HG02798 (cell line): ENCODE measurements around the gene TMEM106C.
A peak's percentile ranks its signal among the peaks of the same experiment; 100 is the strongest.

Experiments used
- ATAC-seq: cut with Tn5 transposase; IDR thresholded peaks from one replicate; pipeline ENCODE4 v1.9.1; 2021; ENCODE audit warnings: mild to moderate bottlenecking; ENCODE audit not compliant: unreplicated experiment, poor library complexity

The TMEM106C gene, protein sequence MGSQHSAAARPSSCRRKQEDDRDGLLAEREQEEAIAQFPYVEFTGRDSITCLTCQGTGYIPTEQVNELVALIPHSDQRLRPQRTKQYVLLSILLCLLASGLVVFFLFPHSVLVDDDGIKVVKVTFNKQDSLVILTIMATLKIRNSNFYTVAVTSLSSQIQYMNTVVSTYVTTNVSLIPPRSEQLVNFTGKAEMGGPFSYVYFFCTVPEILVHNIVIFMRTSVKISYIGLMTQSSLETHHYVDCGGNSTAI

DNA sequence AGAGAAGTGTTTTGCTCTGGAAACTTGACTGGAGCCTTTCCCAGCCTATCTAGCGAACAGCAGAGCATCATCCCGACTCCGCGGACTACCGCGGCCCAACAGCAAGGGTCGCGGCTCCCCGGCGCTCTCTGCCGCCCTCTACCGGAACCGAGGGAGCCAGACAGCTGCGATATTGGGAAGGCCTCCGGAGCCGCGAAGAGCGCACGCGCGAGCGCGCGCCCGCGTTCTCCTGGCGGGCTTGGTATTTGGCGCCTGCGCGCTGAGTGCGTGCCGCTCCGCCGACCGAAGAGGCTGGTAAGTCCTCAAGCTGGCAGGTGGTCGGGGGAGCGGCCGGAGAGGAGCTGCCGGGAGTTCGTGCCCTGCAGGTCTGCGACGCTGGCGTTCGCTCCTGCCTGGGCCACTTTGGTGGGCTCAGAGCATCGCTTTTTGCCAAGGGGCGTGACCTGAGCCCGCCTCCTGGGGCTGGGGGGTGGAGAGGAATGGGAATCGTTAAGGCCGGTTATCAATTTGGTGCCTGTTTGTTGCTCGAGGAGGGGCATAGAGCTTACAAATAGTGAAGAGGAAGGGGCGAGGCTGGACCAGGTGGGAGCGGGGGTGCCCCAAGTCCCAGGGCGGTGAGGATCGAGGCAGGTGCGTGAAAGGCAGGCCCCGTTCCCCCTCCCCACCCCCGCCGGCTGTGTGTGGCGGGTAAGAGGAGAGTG lies at the start of gene TMEM106C:
TSS of gene TMEM106C (plus strand) at position 257 of the 701 bp plus-strand sequence. CDS start 641 bp downstream, outside the sequence.
- ATAC-seq = peak; percentile 93

DNA sequence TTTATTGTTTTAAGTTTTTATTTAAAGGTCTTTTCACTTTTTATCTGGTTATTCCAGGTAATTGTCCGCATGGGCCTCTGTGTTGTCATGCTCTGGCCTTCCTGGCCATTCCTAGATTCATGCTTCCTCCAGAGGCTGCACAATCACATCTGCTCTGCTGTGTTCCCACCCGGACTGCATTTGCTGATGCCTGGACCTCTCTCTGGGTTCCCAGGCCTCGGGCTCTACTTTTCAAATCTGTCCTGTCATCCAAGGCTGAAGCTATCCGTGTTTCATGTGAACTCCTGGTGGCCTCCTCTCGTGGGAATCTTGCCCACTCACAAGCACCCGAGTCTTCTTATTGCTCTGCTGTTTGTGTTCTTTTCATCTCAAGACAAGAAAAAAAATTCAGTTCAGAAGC lies 42.5 kb upstream of the TMEM106C start:
- no peak for ATAC-seq

DNA sequence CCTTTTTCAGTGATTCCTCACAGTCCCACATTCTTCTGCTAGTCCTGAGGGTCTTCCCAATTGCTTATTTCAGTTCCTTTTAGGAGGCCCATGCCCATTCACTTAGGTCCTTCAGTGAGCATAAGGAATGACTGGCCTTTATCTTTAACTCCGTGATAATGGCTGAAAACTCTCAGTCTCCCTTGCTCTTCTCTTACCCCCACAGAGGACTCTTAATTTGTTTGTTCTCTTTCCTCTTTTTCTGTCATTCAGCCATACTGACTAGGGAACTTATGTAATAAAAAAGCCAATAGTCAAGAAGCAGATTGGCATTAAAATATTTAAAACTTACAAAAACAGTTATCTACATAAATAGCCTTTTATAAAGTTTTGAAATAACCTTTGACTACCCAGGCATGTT lies 41.5 kb upstream of the TMEM106C start:
- no peak for ATAC-seq

DNA sequence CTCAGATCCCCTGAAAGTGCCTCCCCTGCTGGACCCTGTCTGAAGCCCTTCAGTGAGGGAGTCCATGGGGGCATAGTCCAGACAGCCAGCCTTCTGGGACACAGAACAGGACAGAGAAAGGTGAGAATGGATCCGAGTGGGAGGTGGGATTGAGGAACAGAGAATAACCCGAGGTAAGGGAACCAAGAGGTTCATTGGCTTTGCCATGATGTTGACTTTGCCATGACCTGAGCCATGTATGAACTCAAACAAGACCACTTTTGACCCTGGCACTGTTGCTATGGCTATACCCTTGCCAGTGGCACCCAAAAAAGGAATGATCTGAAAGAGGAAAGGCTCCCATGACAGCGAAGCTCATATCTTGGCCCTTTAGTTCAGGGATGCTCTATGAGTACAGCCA lies 36.0 kb upstream of the TMEM106C start:
- no peak for ATAC-seq

DNA sequence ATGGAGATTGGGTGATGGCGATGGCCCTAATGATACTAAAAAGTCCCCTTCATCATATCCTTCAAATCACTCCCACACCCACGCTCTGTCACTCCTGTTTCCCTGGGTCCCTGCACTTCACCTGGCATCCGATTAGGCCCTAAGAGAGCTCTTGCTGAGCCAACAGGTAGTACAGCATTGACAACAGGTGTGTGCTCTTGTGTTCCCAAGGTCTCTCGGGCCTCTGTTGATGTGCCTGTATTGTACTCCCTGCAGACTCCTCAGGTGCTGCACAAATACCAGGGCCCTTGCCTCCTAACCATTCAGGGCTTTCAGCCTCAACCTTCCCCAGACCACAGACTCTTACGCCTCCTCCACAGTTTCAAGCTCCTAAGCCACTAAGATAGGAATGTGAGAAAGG lies 32.8 kb upstream of the TMEM106C start:
- ATAC-seq = no peak

DNA sequence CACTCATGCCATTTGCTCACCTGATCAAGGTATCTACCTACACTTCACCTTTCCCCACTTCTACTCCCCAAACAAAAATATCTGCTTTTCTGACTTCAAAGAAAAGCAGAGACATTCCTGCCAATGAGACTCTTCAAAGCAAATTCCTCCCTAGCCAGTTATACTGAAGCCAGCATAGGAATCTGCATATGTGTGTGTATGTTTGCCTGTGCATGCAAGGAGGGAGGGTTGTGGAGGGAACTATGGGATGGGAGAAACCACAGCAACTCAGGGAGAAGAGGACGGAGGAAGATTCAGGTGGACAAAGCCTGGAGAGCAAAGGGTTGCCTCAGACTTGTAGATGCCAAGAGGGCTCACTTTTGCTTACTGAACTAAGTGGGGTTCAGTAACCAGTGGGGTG lies 32.2 kb upstream of the TMEM106C start:
- no peak for ATAC-seq

DNA sequence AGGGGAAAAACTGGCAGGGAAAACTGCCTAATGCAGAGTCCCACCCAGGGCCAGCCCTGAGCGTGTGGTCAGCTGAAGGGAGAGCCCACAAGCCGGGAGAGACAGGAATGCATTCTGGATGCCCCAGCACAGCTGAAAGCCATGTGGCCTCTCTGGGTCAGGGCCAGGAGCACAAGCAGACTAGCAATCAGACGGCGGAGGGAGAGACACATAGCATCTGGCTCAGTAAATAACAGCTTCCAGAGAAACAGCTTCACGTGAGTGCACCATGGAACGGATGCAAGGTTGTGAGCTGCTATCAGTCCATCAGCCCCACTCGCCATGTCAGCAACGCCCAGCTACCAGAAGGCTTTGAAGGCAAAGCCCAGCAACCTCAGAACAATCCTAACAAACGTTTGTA lies 28.2 kb upstream of the TMEM106C start:
- no peak for ATAC-seq

DNA sequence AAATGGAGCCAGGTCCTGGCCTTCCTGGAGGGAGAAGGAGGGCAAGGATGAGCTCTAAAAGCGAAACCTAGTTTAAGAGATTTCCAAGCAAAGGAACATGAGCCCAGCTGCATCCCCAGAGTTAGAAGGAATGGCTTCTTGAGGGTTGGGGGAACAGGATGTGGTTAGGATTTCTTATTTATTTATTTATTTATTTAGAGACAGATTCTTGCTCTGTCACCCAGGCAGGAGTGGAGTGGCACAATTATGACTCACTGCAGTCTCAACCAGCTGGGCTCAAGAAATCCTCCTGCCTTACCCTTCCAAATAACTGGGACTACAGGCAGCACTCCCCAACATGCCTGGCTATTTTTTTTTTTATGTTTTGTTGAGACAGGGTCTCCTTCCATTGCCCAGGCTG lies 25.3 kb upstream of the TMEM106C start:
- no peak for ATAC-seq

DNA sequence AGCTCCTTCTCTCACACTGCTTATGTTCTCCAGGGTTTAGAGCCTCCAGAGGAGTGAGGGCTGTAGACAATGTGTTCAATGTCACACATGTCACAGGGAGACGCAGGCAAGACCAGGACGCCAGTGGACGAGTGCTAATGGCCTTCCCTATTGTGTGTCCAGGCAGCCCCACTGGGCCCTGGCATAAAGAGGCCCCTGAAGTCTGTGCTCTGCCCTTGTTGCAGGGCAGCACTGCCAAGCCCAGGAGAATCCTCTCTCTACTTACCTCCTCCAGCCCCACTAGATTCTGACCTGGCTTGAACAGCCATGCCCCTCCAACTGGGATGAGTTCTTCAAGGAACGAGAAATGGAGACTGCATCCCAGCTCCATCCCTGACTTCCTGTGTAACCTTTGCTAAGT lies 24.8 kb upstream of the TMEM106C start:
- no peak for ATAC-seq

DNA sequence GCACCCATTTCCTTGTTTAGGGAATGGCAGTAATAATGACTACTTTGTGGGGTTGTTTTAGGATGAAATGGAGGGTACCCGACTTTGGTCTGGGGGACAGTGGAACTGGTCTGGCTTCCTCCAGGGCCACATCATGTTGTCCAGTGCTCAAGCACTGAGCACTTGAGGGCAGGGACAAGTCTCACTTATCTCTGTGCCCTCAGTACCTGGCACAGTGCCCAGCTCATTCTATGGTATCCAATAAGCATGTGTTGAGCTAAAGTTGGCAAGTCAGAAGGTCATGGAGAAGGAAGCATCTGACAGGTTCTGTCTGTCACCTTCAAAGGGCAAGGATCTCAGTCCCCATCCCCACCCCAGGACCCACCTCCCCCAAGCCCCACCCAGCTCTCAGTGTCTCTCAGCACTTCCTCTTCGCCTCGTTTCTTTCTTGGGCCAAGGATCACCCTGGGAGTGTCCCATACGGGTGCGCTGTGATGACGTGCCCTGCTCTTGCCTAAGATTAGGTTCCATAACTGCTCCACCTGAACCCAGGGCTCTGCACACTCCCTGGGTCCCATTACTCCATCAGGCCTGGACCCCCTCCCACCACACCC lies 24.3 kb upstream of the TMEM106C start:
- ATAC-seq = no peak

DNA sequence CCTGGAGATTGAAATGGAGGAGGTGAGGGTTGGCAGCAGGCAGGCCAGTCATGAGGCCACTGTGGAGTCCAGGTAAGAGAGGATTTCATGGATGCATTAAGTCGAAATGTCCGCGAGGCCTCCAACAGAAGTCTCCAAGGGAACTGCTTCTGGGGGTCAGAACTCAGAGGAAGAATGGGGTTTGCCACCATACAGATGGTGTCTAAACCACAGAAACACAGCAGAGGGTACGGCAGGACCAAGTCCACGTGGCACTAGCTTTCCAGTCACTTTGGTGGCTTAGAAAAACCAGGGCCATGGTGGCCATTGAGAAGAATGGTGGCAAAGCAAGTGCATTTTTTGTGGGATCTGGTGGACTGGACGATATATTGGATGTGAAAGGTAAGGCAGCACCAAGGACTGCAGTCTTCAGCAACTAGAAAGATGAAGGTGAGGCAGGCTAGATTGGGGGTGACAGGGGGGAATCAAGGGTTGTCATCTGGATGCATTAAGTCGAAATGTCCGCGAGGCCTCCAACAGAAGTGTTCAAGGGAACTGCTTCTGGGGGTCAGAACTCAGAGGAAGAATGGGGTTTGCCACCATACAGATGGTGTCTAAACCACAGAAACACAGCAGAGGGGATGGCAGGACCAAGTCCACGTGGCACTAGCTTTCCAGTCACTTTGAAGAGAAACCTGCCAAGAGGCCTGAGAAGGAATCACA lies 22.5 kb upstream of the TMEM106C start:
- no peak for ATAC-seq

DNA sequence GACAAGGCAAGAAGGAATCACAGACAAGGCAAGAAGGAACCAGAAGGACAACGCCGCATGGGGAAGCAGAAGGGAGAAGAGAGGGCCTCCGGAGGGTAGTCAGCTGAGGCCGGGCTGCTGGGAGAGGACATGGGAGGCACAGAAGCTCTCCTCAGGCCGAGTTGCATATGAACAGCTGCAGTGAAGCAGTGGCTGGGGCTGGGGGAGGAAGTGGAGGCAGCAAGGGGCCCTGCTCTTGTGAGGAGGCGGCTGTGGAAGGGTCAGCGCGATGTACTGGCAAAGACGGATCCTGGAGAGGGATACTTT lies 22.0 kb upstream of the TMEM106C start:
- ATAC-seq = no peak

DNA sequence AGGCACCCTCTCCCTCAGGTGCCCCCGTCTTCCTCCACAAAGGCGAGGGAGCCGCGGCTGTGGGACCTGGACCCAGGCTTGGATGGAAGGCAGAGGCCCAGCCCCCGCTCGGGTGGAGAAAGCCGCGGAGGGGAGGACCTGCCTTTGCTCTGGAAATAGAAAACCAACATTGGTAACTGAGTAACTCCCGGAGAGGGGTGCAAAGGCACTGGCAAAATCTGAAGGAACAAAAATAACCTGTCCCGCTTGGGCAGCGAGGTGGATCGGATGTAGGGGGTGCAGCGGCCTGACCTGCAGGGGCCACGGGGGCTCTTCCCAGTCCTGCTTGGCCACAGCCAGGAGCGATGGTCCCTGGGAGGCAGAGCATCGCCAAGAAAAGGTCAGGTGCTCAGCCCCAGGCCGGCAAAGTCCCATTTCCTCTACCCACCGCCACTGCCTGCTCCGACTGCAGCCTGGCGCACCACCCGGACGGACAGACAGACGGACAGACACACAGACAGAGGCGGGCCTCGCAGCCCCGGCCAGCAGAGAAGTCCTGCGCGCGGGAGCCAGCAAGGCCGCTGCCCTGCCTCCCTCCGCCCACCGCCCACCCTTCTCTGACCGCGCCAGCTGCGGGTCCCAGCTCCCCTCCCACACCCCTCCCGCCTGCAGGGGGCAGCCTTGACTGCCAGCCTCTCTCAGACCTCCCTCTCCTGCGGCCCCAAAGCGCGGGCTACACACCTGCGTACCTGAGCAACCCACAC lies 21.4 kb upstream of the TMEM106C start:
- ATAC-seq = no peak

DNA sequence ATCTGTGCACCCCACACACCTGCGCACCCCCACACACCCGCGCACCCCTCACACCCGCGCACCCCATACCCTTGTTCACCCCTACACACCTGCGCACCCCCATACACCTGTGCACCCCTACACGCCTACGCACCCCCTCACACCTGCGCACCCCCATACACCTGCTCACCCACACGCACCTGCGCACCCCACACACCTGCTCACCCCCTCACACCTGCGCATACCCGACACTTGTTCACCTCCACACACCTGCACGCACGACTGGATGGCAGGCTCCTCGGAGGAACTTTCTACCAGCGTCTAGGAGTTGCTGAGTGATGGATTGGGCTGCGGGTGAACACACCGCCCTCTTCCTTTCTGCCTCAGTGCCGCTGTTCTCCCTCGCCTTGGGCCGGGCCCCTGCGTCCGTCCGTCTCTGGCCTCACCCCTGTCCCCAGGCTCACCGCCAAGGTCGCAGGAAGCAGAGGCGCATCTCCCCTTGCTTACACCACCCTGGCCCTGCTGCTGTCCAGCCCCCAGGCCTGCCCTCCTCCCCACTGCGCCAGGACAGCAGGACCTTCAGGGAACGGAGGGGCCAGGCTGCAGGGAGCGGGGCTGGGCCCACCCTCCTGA lies 20.7 kb upstream of the TMEM106C start:
- no peak for ATAC-seq

DNA sequence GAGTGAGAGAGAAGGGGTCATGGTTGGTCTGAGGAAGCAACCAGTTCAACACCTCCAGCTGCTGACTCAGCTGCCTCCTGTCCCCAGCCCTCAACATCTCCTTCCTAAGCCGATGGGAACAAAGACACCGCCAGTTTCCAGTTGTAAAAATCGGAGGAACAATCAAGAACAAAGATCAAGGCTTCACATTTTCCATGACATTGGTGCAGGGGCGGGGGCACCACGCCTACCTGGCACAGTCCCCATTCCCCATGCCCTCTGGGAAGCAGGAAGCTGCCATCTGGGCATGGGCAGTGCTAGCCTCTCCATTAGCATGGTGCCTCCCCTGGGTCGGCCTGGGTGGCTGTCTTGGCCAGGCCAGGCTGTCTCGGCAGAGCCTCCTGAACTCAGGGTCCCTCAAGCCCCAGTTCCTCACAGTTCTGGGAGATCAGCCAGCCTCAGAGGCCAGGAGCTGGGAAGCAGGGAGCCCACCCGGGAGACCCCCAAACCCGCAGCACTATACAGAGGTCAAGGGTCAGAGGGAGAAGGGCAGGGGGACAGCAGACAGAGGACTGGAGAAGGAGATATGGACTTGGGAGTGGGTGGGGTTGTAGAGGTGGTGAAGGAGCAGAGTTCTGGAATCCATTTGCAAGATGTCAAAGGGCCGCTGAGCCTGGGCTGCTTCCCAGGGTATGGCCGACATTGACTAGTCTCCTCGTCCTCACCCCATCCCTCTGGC lies 19.6 kb upstream of the TMEM106C start:
- no peak for ATAC-seq

DNA sequence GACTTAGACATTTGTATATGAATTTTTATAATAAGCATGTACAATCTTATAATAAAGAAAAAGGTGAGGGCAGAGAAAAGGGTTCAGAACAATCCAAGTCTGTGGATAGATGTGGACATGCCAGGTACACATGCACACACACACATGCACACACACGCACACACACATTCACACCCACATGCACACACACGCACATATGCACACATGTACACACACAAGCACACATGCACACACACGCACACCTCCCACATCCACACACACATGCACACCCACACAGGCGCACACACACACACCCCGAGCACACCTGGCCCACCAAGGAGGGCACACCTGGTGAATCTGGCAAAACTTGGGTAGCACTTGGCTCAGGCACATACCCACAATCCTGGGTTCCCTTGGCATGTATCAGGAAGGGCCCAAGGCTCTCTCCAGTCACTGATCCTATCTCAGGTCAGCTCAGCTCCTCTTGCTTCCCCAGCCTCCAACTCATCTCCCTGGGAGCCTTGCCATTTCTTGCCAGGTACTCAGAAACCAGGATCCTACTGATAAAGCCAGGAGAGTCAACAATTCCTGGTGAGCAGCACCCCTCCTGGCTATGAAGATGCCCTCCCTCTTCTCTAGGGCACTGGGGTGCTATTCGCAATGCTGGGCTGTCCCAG lies 18.6 kb upstream of the TMEM106C start:
- no peak for ATAC-seq

DNA sequence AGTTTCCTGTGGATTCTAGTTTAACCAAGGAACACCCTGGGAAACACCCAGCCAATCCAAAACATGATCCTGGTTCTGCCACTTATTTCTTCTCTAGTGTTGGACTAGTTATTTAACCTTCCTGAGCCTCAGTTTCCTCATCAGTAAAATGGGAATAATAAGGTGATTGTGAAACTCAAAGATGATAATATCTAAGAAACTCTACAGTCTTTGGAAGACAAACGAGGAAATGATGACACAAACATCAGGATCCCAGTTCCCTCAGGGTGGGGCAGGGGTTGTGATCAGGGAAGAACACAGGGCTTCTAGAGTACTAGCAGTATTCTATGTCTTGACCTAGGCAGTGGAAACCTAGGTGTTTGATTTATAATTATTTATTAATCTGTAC lies 18.1 kb upstream of the TMEM106C start:
- ATAC-seq = no peak

DNA sequence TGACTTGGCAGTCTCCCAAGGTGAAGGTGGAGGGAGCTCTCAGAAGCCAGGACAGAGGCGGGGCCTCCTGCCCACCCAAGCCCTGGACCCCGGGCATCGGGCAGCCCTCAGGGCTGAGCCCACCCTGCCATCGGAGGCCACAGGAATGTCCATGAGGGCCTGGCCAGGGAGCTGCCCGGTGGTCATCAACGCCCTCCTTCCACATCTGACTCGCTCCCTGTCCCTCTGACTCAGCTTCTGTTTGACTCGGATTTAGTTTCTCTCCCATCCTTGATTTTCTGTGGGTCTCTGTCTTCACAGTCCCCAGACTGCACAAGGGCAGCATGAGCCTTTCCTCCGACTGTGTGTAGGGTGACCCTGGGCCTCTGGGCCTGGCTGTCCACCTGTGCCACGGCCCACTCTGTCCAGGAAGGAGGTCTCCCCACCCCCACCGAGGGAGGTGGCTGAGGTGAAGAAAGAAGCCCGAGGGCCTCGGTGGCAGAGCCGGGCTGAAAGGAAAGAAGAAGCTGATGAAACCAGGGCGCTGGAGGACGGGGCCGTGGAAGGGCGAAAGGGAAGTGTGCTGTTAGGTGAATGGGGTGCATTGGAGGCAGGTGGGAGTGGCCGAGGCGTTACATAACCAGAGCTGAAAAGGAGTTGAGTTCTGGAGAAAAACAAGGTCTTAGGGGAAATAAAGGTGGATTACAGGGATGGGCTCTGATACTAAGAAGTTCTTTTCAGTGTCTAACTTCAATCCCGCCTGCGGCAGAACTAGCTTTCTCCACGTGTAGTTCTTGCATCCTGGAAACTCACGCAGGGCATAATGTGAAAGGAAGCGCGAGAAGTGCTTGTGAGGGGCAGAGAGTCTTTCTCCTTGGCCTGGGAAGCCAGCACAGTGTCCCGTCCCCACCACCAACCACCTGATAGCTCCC lies 16.7 kb upstream of the TMEM106C start:
- no peak for ATAC-seq
